Measurements from ENCODE around the gene NRG2. TPM values are rescaled to one million over a fixed set of nuclear protein-coding genes. Genes with fewer than 3 reads are reported as not detected.

The NRG2 gene
- total RNA-seq, 1 experiment from 2014 or later = not detected

DNA sequence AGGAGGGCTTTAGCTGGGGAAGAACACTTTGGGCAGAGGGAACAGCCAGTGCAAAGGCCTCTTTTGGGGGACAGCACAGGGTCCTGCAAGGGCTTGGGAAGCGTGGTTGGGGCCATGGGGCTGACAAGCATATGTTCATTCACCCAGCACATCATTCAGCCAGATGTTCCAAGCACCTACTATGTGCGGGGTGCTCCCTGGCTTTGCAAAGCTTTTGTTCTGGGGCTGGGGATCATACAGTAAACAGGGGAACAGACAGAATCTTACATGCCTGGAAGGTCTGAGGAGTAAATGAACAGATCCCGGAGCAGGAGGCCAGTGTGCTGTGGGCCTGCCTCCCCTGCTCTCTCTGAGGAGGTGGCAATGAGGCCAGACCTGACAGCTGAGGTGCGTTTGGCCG lies 230.8 kb downstream of the NRG2 start:
- Histone ChIP-seq H3K36me3 (ENCODE audit: insufficient read depth, low read length) (no peaks in the 10 kb centered on the region), H4K20me1 (ENCODE audit: insufficient read depth, low read depth, low read length) (no peaks in the 10 kb centered on the region), H3K27me3 (ENCODE audit: low read length) (no peaks in the 10 kb centered on the region), H2AFZ (ENCODE audit: low read length) (no peak overlapping the region), H3K9me2 (replicated peaks; ENCODE audit: insufficient read depth, low read length) (no peaks in the 10 kb centered on the region), H3K27ac (ENCODE audit: low read length) (no peak overlapping the region), H3K79me2 (ENCODE audit: low read length) (no peaks in the 10 kb centered on the region), H3K9me3 (ENCODE audit: low read length) (no peaks in the 10 kb centered on the region), H3K4me2 (ENCODE audit: low read depth, low read length, poor library complexity, severe bottlenecking) (no peak overlapping the region), H3K4me3 (ENCODE audit: low read length) (no peak overlapping the region), H3K9ac (ENCODE audit: low read length) (no peak overlapping the region), H3K4me1 (ENCODE audit: low read length) (no peaks in the 10 kb centered on the region)
- DNase-seq = no peak

DNA sequence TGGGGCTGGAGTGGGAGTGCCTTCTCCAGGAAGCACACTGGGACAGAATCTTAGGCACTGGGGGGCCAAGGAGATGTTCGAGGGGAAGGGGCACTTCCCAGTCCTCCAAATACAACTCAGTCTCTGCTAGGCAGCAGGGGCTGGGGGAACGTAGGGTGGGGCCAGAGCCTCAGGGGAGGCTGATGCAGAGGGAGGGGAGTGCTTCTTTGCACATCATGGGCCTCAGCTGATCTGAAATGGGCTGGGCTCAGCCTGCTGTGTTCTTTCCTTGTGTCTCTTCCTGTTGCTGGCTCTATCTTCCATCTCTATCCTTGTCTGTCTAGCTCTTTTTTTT lies 231.9 kb downstream of the NRG2 start:
- Histone ChIP-seq H3K4me3 (ENCODE audit: low read length) (no peak overlapping the region), H3K9me2 (replicated peaks; ENCODE audit: insufficient read depth, low read length) (no peaks in the 10 kb centered on the region), H3K9me3 (ENCODE audit: low read length) (no peaks in the 10 kb centered on the region), H3K27me3 (ENCODE audit: low read length) (no peaks in the 10 kb centered on the region), H3K36me3 (ENCODE audit: insufficient read depth, low read length) (no peaks in the 10 kb centered on the region), H4K20me1 (ENCODE audit: insufficient read depth, low read depth, low read length) (no peaks in the 10 kb centered on the region), H3K79me2 (ENCODE audit: low read length) (no peaks in the 10 kb centered on the region), H3K4me1 (ENCODE audit: low read length) (no peaks in the 10 kb centered on the region), H3K4me2 (ENCODE audit: low read depth, low read length, poor library complexity, severe bottlenecking) (no peak overlapping the region), H2AFZ (ENCODE audit: low read length) (no peak overlapping the region), H3K9ac (ENCODE audit: low read length) (no peak overlapping the region), H3K27ac (ENCODE audit: low read length) (no peak overlapping the region)
- DNase-seq = no peak

- H3K79me2 ChIP-seq (ENCODE audit: low read length) = no peaks in the 10 kb centered on the region
- no peaks in the 10 kb centered on the region for H3K9me2 ChIP-seq (replicated peaks; ENCODE audit: insufficient read depth, low read length)
- no peaks in the 10 kb centered on the region for H3K9me3 ChIP-seq (ENCODE audit: low read length)
- no peak overlapping the region for H2AFZ ChIP-seq (ENCODE audit: low read length)
- H3K4me2 ChIP-seq (ENCODE audit: low read depth, low read length, poor library complexity, severe bottlenecking) = no peak overlapping the region
- no peak overlapping the region for H3K4me3 ChIP-seq (ENCODE audit: low read length)
- no peak for DNase-seq
- no peaks in the 10 kb centered on the region for H3K36me3 ChIP-seq (ENCODE audit: insufficient read depth, low read length)
- no peaks in the 10 kb centered on the region for H3K4me1 ChIP-seq (ENCODE audit: low read length)
- H3K27ac ChIP-seq (ENCODE audit: low read length) = no peak overlapping the region
- no peaks in the 10 kb centered on the region for H3K27me3 ChIP-seq (ENCODE audit: low read length)
- no peaks in the 10 kb centered on the region for H4K20me1 ChIP-seq (ENCODE audit: insufficient read depth, low read depth, low read length)
- no peak overlapping the region for H3K9ac ChIP-seq (ENCODE audit: low read length)
Measured at GRCh38 chr5:139810341-139811273, 232.5 kb downstream of the NRG2 start.

DNA sequence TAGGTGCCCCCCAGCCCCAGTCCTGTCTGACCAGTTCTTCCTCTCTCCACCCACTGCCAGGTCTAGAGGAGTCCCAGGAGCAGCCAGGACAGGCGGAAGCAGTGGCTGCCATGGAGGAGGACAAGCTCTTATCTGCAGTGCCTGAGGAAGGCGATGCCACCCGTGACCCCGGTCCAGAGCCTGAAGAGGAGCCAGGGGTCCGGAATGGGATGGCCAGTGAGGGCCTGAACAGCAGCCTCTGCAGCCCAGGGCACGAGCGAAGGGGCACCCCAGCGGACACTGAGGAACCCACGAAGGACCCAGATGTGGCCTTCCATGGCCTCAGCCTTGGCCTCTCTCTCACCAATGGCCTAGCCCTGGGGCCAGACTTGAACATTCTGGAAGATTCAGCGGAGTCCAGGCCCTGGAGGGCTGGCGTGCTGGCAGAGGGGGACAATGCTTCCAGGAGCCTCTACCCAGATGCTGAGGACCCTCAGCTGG lies 233.7 kb downstream of the NRG2 start:
- Histone ChIP-seq H3K27ac (ENCODE audit: low read length) (no peak overlapping the region), H3K9me2 (replicated peaks; ENCODE audit: insufficient read depth, low read length) (no peaks in the 10 kb centered on the region), H3K27me3 (ENCODE audit: low read length) (no peaks in the 10 kb centered on the region), H3K9ac (ENCODE audit: low read length) (no peak overlapping the region), H3K4me3 (ENCODE audit: low read length) (no peak overlapping the region), H3K4me2 (ENCODE audit: low read depth, low read length, poor library complexity, severe bottlenecking) (no peak overlapping the region), H2AFZ (ENCODE audit: low read length) (no peak overlapping the region), H3K79me2 (ENCODE audit: low read length) (no peaks in the 10 kb centered on the region), H3K9me3 (ENCODE audit: low read length) (no peaks in the 10 kb centered on the region), H4K20me1 (ENCODE audit: insufficient read depth, low read depth, low read length) (no peaks in the 10 kb centered on the region), H3K36me3 (ENCODE audit: insufficient read depth, low read length) (no peaks in the 10 kb centered on the region), H3K4me1 (ENCODE audit: low read length) (no peaks in the 10 kb centered on the region)
- DNase-seq = no peak

GRCh38 chr5:139808481-139809330 lies 234.4 kb downstream of the NRG2 start:
- no peaks in the 10 kb centered on the region for H3K79me2 ChIP-seq (ENCODE audit: low read length)
- no peak overlapping the region for H2AFZ ChIP-seq (ENCODE audit: low read length)
- DNase-seq = peak; percentile 73
- H3K9me3 ChIP-seq (ENCODE audit: low read length) = no peaks in the 10 kb centered on the region
- no peaks in the 10 kb centered on the region for H3K27me3 ChIP-seq (ENCODE audit: low read length)
- H3K9ac ChIP-seq (ENCODE audit: low read length) = no peak overlapping the region
- H3K4me2 ChIP-seq (ENCODE audit: low read depth, low read length, poor library complexity, severe bottlenecking) = no peak overlapping the region
- no peaks in the 10 kb centered on the region for H4K20me1 ChIP-seq (ENCODE audit: insufficient read depth, low read depth, low read length)
- no peaks in the 10 kb centered on the region for H3K9me2 ChIP-seq (replicated peaks; ENCODE audit: insufficient read depth, low read length)
- H3K27ac ChIP-seq (ENCODE audit: low read length) = no peak overlapping the region
- no peak overlapping the region for H3K4me3 ChIP-seq (ENCODE audit: low read length)
- no peaks in the 10 kb centered on the region for H3K36me3 ChIP-seq (ENCODE audit: insufficient read depth, low read length)
- no peaks in the 10 kb centered on the region for H3K4me1 ChIP-seq (ENCODE audit: low read length)

DNA sequence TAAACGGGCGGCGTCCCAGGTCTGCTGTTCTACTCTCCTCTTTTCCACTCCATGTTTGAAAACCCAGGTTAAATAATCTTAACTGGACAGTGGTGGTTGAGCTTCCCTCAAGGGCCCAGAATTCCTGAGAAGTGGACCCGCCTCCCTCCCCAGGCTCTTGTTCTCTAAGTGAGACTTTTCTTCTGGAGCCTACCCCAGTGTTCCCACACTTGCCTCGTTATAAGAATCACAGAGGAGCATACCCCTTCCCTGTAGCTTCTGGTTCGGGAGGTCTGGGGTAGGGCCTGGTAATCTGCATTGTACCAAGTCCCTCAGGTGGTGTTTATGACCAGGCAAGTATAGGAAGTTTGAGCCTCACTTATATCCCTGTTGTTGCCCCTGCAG lies 235.5 kb downstream of the NRG2 start:
- no peak overlapping the region for H3K4me2 ChIP-seq (ENCODE audit: low read depth, low read length, poor library complexity, severe bottlenecking)
- no peaks in the 10 kb centered on the region for H3K79me2 ChIP-seq (ENCODE audit: low read length)
- H2AFZ ChIP-seq (ENCODE audit: low read length) = no peak overlapping the region
- no peak overlapping the region for H3K9ac ChIP-seq (ENCODE audit: low read length)
- no peak overlapping the region for H3K4me3 ChIP-seq (ENCODE audit: low read length)
- H3K27ac ChIP-seq (ENCODE audit: low read length) = no peak overlapping the region
- no peaks in the 10 kb centered on the region for H3K36me3 ChIP-seq (ENCODE audit: insufficient read depth, low read length)
- no peak for DNase-seq
- H4K20me1 ChIP-seq (ENCODE audit: insufficient read depth, low read depth, low read length) = no peaks in the 10 kb centered on the region
- H3K4me1 ChIP-seq (ENCODE audit: low read length) = no peaks in the 10 kb centered on the region
- H3K27me3 ChIP-seq (ENCODE audit: low read length) = no peaks in the 10 kb centered on the region
- no peaks in the 10 kb centered on the region for H3K9me2 ChIP-seq (replicated peaks; ENCODE audit: insufficient read depth, low read length)
- H3K9me3 ChIP-seq (ENCODE audit: low read length) = no peaks in the 10 kb centered on the region

DNA sequence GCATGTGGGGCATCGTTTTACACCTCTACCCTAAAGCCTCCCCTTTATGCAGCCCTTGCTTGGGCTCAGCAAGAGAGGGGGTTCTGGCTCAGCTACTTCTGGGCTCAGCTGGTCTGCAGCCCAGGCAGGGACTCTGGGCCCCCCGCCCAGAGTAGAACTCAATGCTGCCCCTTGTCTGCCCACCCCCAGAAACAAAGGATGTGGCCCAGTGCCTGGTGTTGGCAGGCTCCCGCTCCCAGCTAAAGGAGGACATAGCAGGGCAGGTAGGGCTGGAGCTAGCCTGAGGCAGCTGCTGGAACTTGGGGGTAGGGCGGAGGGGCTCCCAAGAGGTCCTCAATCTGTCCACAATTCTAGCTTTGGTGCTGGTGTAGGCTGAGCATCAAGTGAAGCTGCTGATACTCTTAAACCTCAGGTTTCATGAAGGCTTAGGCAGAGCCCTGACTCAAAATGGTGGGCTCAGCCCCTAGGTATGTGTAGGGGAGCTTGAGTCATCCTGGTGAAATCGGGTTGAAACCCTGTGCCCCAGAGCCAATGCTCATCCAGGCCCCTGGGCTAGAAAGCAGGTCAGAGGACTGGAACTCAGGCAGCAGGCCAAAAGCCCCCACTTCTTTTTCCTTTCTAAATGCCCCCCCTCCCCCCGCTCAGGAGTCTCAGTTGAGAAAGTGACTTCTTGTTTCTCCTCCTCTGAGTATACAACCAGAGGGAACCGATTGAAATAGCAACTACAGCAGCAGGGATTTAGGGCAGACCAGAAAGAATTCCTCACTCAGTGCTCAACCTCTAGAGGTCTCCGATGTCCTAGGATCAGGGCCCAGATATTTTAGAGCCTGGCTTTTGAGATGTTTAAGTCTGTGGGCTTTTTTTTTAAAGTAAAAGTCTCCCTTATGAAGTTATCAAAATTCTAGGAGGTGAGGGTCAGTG lies 236.1 kb downstream of the NRG2 start:
- no peaks in the 10 kb centered on the region for H3K79me2 ChIP-seq (ENCODE audit: low read length)
- H3K4me3 ChIP-seq (ENCODE audit: low read length) = no peak overlapping the region
- H3K36me3 ChIP-seq (ENCODE audit: insufficient read depth, low read length) = no peaks in the 10 kb centered on the region
- H3K27me3 ChIP-seq (ENCODE audit: low read length) = no peaks in the 10 kb centered on the region
- no peak for DNase-seq
- H2AFZ ChIP-seq (ENCODE audit: low read length) = no peak overlapping the region
- H3K9ac ChIP-seq (ENCODE audit: low read length) = no peak overlapping the region
- H3K9me3 ChIP-seq (ENCODE audit: low read length) = no peaks in the 10 kb centered on the region
- no peaks in the 10 kb centered on the region for H3K9me2 ChIP-seq (replicated peaks; ENCODE audit: insufficient read depth, low read length)
- no peaks in the 10 kb centered on the region for H4K20me1 ChIP-seq (ENCODE audit: insufficient read depth, low read depth, low read length)
- no peak overlapping the region for H3K27ac ChIP-seq (ENCODE audit: low read length)
- no peaks in the 10 kb centered on the region for H3K4me1 ChIP-seq (ENCODE audit: low read length)
- no peak overlapping the region for H3K4me2 ChIP-seq (ENCODE audit: low read depth, low read length, poor library complexity, severe bottlenecking)
